NT2/D1 (cell line): ENCODE results near the gene KLF13.
A peak's percentile ranks its signal among the peaks of the same experiment; 100 is the strongest.

Experiments
- DNase-seq: peaks from one replicate; pipeline ENCODE4 v3.0.0-alpha.2; 2011; ENCODE audit warnings: low read depth, low spot score
- H3K27me3 ChIP-seq: 2 replicates; pipeline ENCODE4 v1.6.0; 2011; ENCODE audit warnings: mild to moderate bottlenecking; ENCODE audit not compliant: insufficient read length, insufficient read depth
- H3K36me3 ChIP-seq: 2 replicates; pipeline ENCODE4 v1.6.1; 2011; ENCODE audit warnings: mild to moderate bottlenecking, low read length, mixed read lengths; ENCODE audit not compliant: insufficient read depth, insufficient read length
- H3K4me1 ChIP-seq: 2 replicates; pipeline ENCODE4 v1.5.1; 2011; ENCODE audit not compliant: insufficient read depth, insufficient read length
- H3K4me3 ChIP-seq: 2 replicates; pipeline ENCODE4 v1.5.1; 2011; ENCODE audit warnings: low read depth; ENCODE audit not compliant: insufficient read length
- H3K9ac ChIP-seq: 2 replicates; pipeline ENCODE4 v1.6.0; 2011; ENCODE audit warnings: low read depth; ENCODE audit not compliant: insufficient read length
- H3K9me3 ChIP-seq: 2 replicates; pipeline ENCODE4 v1.5.1; 2011; ENCODE audit warnings: mild to moderate bottlenecking, low read length; ENCODE audit not compliant: insufficient read depth
- SUZ12 ChIP-seq: IDR thresholded peaks from 2 replicates; pipeline ENCODE4 v1.6.1; 2011; ENCODE audit not compliant: insufficient read length, insufficient read depth; ENCODE audit errors: extremely low read depth
- YY1 ChIP-seq: IDR thresholded peaks from 2 replicates; pipeline ENCODE4 v1.6.1; 2011; ENCODE audit not compliant: insufficient read length, insufficient read depth
- ZNF274 ChIP-seq: IDR thresholded peaks from 2 replicates; pipeline ENCODE4 v1.6.1; 2011; ENCODE audit warnings: mild to moderate bottlenecking, low read depth, low read length

KLF13 gene

DNA sequence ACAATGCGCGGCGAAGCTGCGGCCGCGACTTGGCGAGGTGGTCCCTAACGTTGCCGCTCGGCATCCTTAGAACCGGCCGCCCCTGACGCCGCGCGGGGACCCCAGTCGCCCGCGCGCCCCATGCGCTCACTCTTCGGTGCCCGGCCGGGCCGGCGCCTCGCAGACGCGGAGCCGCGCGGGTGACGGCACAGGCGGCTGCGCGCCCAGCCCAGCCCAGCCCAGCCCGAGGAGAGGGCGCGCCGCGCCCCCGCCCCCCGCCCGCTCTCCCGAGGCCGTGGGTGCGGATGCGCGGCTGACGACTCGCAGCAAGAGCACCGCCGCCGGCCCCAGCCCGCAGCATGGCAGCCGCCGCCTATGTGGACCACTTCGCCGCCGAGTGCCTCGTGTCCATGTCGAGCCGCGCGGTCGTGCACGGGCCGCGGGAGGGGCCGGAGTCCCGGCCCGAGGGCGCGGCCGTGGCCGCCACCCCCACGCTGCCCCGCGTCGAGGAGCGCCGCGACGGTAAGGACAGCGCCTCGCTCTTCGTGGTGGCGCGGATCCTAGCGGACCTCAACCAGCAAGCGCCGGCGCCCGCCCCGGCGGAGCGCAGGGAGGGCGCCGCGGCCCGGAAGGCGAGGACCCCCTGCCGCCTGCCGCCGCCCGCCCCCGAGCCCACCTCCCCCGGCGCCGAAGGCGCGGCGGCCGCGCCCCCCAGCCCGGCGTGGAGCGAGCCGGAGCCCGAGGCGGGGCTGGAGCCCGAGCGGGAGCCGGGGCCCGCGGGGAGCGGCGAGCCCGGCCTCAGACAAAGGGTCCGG, 437 bp downstream of the KLF13 start:
- peaks cover 9% of the 10 kb centered on the region for H3K4me1 ChIP-seq
- H3K27me3 ChIP-seq = peaks cover 35% of the 10 kb centered on the region
- no peaks in the 10 kb centered on the region for H3K9me3 ChIP-seq
- DNase-seq = no peak
- H3K36me3 ChIP-seq = no peaks in the 10 kb centered on the region
- peak overlapping the region; percentile 54 for H3K4me3 ChIP-seq
- TF ChIP-seq SUZ12 (no peak), YY1 (no peak), ZNF274 (no peak)
- peak overlapping the region; percentile 74 for H3K9ac ChIP-seq

DNA sequence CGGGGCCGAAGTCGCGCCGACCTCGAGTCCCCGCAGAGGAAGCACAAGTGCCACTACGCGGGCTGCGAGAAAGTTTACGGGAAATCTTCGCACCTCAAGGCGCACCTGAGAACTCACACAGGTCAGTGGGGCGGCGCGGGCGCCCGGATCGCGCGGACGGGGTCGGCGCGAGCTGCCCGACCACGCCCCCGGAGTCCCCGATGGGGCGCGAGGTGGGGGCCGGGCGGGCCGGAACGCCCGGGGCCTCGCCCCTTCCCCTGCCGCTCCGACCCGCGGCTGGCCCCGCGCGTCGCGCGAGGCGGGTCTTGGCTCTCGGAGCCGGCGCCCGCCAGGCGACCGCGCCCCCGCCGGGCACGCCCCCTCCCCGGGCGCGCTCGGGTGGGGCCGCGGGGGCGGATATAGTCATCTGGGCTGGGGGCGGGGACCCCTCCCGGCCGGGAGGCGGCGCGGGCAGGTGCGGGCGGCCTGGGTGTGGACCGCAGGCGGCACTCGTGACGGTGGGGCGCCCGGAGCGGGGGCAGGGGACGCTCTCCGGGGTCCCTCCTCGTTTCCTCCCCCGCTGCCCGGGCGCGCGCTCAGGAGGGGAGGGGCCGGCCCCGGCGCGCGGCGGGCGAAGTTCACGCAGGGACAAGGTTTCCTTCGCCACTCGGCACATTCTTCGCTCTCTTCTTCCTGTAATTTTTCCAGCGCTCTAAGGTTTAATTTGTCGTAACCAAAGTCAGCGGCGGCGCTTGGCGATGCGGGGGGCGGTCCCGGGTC, 1.2 kb downstream of the KLF13 start:
- peak overlapping the region; percentile 54 for H3K4me3 ChIP-seq
- TF ChIP-seq YY1 (no peak), ZNF274 (no peak), SUZ12 (no peak)
- no peak for DNase-seq
- no peaks in the 10 kb centered on the region for H3K9me3 ChIP-seq
- peaks cover 9% of the 10 kb centered on the region for H3K4me1 ChIP-seq
- H3K36me3 ChIP-seq = no peaks in the 10 kb centered on the region
- peaks cover 28% of the 10 kb centered on the region for H3K27me3 ChIP-seq
- peak overlapping the region; percentile 64 for H3K9ac ChIP-seq

DNA sequence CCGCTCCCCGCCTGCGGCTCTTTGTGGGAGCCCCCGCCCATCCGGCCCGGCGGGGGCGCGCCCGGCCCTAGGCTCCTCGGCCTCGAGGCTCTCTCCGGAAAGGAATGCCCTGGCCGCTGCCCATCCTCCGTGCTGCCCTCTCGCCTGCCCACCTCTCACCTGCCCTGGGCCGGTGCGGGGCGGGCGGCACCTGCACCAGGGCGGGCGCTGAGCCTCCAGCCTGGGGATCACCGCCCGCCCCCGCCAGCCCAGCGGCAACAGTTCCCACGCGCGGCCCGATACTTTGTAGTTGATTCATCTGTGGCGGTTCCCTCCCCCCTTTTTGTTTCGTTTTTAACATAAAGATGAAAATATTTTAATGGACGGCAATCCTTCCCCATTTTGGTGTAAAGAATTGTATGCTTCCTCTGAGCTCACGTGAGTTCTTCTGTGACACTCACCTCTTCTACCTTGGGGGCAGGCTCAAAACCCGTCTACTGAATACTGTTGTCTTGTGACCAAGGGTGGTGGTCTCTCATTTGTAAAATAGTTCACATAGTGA, 1.9 kb downstream of the KLF13 start:
- H3K9ac ChIP-seq = peak overlapping the region; percentile 32
- H3K9me3 ChIP-seq = no peaks in the 10 kb centered on the region
- no peak for TF ChIP-seq SUZ12
- TF ChIP-seq YY1 = no peak
- no peak for TF ChIP-seq ZNF274
- DNase-seq = no peak
- no peaks in the 10 kb centered on the region for H3K36me3 ChIP-seq
- H3K4me1 ChIP-seq = peaks cover 9% of the 10 kb centered on the region
- H3K4me3 ChIP-seq = peak overlapping the region; percentile 54
- peaks cover 28% of the 10 kb centered on the region for H3K27me3 ChIP-seq

DNA sequence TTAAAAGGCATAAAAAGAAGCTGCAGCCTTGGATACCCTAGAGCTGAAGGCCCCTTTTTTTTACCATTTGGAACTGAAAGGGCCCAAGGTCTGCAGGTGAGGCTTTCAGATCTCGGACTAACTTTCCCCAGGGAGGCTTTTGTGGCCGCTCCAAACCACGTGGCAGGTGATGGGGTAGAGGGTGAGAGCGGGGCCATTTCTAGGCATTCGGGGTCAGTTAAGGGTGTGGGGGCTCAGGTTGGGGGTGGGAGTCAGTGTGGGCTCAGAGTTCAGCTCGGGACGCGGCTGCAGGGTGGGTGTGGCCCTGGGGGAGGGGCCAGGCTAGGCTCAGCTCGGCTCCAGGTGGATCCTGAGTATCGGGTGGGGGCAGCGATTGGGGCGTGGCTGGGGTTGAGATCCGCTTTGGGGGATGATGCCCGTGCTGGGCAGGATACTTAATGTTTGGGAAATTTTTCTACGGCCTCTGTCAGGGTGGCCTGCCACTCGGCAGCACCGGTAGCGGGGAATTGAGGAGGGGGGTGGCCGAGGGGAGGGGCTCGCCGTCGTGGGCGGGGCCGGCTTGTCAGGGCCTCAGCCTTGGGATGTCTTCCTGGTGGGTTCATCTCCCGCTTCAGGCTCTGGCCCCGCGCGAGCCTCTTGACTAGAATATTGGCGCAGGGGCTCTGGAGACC, 2.5 kb downstream of the KLF13 start:
- H3K9me3 ChIP-seq = no peaks in the 10 kb centered on the region
- H3K4me1 ChIP-seq = peaks cover 9% of the 10 kb centered on the region
- TF ChIP-seq ZNF274 (no peak), YY1 (no peak), SUZ12 (no peak)
- H3K27me3 ChIP-seq = peaks cover 24% of the 10 kb centered on the region
- no peak overlapping the region for H3K9ac ChIP-seq
- no peaks in the 10 kb centered on the region for H3K36me3 ChIP-seq
- DNase-seq = no peak
- H3K4me3 ChIP-seq = peak overlapping the region; percentile 54

DNA sequence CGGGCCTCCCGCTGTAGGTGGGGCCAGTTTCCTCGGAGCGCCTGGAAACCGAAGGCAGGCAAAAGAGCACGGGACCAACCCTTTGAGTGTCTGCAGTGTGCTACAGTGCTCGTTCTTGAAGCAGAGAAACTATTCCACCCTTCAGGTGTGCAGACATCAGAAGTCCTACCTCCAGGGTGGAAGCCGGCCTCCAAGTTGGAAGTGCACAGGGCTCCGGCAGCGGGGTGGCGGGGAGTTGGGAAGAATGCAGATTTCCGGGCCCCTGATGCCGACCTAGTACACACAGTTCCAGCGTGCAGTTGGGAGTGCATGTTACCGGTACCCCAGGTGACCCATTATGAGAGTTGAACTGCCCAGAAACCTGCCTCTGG, 3.0 kb downstream of the KLF13 start:
- H3K9ac ChIP-seq = no peak overlapping the region
- H3K9me3 ChIP-seq = no peaks in the 10 kb centered on the region
- H3K4me3 ChIP-seq = no peak overlapping the region
- TF ChIP-seq ZNF274 = no peak
- TF ChIP-seq SUZ12 = no peak
- TF ChIP-seq YY1 = no peak
- no peak for DNase-seq
- peaks cover 19% of the 10 kb centered on the region for H3K27me3 ChIP-seq
- H3K4me1 ChIP-seq = peaks cover 9% of the 10 kb centered on the region
- H3K36me3 ChIP-seq = no peaks in the 10 kb centered on the region

DNA sequence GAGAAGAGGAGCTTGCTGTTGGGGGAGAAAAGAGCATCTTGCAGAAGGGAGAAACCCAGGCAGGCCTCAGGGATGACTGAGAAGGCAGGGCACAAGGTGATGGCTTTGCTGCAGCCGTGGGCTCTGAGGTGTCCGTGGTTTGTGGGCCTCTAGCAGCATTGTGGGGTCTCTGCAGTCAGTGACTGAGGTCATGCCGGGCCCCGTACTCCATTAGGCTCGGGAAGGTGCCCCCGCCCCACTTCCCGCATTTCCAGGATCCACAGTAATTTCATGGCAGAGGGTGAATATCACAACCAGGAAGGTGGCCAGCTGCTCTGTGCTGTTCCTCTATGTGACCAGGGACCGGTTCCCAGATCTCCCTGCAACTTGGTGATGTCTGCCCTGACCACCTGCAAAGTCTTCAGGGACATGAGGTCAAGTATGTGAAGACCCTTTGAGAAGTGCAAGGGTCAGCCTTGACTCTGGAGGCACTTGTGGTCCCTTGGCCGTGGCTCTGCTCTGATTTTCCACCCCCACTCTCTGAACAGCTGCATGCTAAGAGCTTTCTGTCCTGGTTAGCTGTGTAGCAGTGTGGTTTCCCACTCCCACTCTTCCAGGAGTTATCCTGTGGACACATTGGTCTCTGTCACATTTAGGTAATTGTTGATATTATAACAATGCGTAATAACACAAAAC, 3.6 kb downstream of the KLF13 start:
- H3K9ac ChIP-seq = no peak overlapping the region
- peaks cover 9% of the 10 kb centered on the region for H3K4me1 ChIP-seq
- no peak for DNase-seq
- TF ChIP-seq SUZ12 = no peak
- no peak for TF ChIP-seq ZNF274
- TF ChIP-seq YY1 = no peak
- no peak overlapping the region for H3K4me3 ChIP-seq
- no peaks in the 10 kb centered on the region for H3K9me3 ChIP-seq
- peaks cover 13% of the 10 kb centered on the region for H3K27me3 ChIP-seq
- no peaks in the 10 kb centered on the region for H3K36me3 ChIP-seq
